GM19023 (cell line): ENCODE data around the gene SLC51A.
"Not testable (repeated sequence)": the region's sequence is repeated elsewhere in the genome, so short reads cannot be mapped to it uniquely, and the experiment has no call there.

ENCODE experiments used
- ATAC-seq: cut with Tn5 transposase; IDR thresholded peaks from one replicate; pipeline ENCODE4 v1.9.1; 2021; ENCODE audit warnings: mild to moderate bottlenecking, moderate library complexity; ENCODE audit not compliant: unreplicated experiment

Gene SLC51A

GRCh38 chr3:196238612-196239560, 22.6 kb downstream of the SLC51A start:
- no peak for ATAC-seq

- no peak for ATAC-seq
Measured at GRCh38 chr3:196240424-196240823, 24.1 kb downstream of the SLC51A start.

GRCh38 chr3:196241704-196242103, 25.4 kb downstream of the SLC51A start:
- ATAC-seq, result no peak

- not testable (repeated sequence) for ATAC-seq
Measured at GRCh38 chr3:196244166-196244565, 27.8 kb downstream of the SLC51A start.

- ATAC-seq, result no peak
Measured at GRCh38 chr3:196246612-196247308, 30.4 kb downstream of the SLC51A start.

- no peak for ATAC-seq
Measured at GRCh38 chr3:196251918-196252317, 35.6 kb downstream of the SLC51A start.

GRCh38 chr3:196254376-196255283, 38.3 kb downstream of the SLC51A start:
- no peak for ATAC-seq

- no peak for ATAC-seq
Measured at GRCh38 chr3:196255776-196256175, 39.4 kb downstream of the SLC51A start.

- no peak for ATAC-seq
Measured at GRCh38 chr3:196260784-196261183, 44.5 kb downstream of the SLC51A start.

GRCh38 chr3:196263819-196264218, 47.5 kb downstream of the SLC51A start:
- no peak for ATAC-seq

- no peak for ATAC-seq
Measured at GRCh38 chr3:196268284-196269163, 52.2 kb downstream of the SLC51A start.

- no peak for ATAC-seq
Measured at GRCh38 chr3:196270499-196270898, 54.2 kb downstream of the SLC51A start.

- ATAC-seq, result no peak
Measured at GRCh38 chr3:196272826-196273225, 56.5 kb downstream of the SLC51A start.

GRCh38 chr3:196273655-196274054, 57.3 kb downstream of the SLC51A start:
- no peak for ATAC-seq

- peak; percentile 88 for ATAC-seq
Measured at GRCh38 chr3:196274585-196274984, 58.3 kb downstream of the SLC51A start.

- ATAC-seq, result no peak
Measured at GRCh38 chr3:196275126-196275525, 58.8 kb downstream of the SLC51A start.

- ATAC-seq, result no peak
Measured at GRCh38 chr3:196280689-196281440, 64.5 kb downstream of the SLC51A start.

- ATAC-seq, result no peak
Measured at GRCh38 chr3:196281962-196282361, 65.6 kb downstream of the SLC51A start.
